Right forelimb (tissue), 1 donor: ENCODE measurements around the gene PTP4A2.
"Not testable (repeated sequence)": the region's sequence is repeated elsewhere in the genome, so short reads cannot be mapped to it uniquely, and the experiment has no call there.

Source experiments
- DNase-seq: peaks from one replicate; pipeline ENCODE4 v3.0.0-alpha.2; 2018

Gene PTP4A2

GRCh38 chr1:31923901-31924535, 14.2 kb downstream of the PTP4A2 start:
- no peak for DNase-seq

- no peak for DNase-seq
Measured at GRCh38 chr1:31920956-31921355, 17.2 kb downstream of the PTP4A2 start.

GRCh38 chr1:31919591-31919990, 18.6 kb downstream of the PTP4A2 start:
- DNase-seq = no peak

GRCh38 chr1:31915438-31915837, 22.7 kb downstream of the PTP4A2 start:
- no peak for DNase-seq

- DNase-seq = no peak
Measured at GRCh38 chr1:31913968-31914367, 24.2 kb downstream of the PTP4A2 start.

GRCh38 chr1:31912839-31913239, 25.3 kb downstream of the PTP4A2 start:
- DNase-seq = no peak

- DNase-seq = no peak
Measured at GRCh38 chr1:31911994-31912780, 26.0 kb downstream of the PTP4A2 start.

GRCh38 chr1:31910933-31911332, 27.2 kb downstream of the PTP4A2 start:
- DNase-seq = no peak

- no peak for DNase-seq
Measured at GRCh38 chr1:31909691-31910090, 28.5 kb downstream of the PTP4A2 start.

- no peak for DNase-seq
Measured at GRCh38 chr1:31906557-31906956, 31.6 kb downstream of the PTP4A2 start.

- DNase-seq = no peak
Measured at GRCh38 chr1:31905681-31906080, 32.5 kb downstream of the PTP4A2 start.

GRCh38 chr1:31905093-31905509, 33.1 kb downstream of the PTP4A2 start:
- no peak for DNase-seq

- no peak for DNase-seq
Measured at GRCh38 chr1:31904339-31905092, 33.7 kb downstream of the PTP4A2 start.

GRCh38 chr1:31902510-31902860, 35.7 kb downstream of the PTP4A2 start:
- no peak for DNase-seq

- DNase-seq = no peak
Measured at GRCh38 chr1:31901838-31902509, 36.2 kb downstream of the PTP4A2 start.

GRCh38 chr1:31900790-31901189, 37.4 kb downstream of the PTP4A2 start:
- no peak for DNase-seq

GRCh38 chr1:31897526-31898100, 40.6 kb downstream of the PTP4A2 start:
- no peak for DNase-seq

- DNase-seq = not testable (repeated sequence)
Measured at GRCh38 chr1:31895474-31896198, 42.5 kb downstream of the PTP4A2 start.

- DNase-seq = no peak
Measured at GRCh38 chr1:31891280-31891679, 46.9 kb downstream of the PTP4A2 start.

- DNase-seq = no peak
Measured at GRCh38 chr1:31888291-31888690, 49.9 kb downstream of the PTP4A2 start.

- DNase-seq = no peak
Measured at GRCh38 chr1:31886866-31887265, 51.3 kb downstream of the PTP4A2 start.

GRCh38 chr1:31885851-31886250, 52.3 kb downstream of the PTP4A2 start:
- DNase-seq = no peak
